EH (cell line): ENCODE measurements around the gene GPBP1.

Experiments used
- DNase-seq: peaks from one replicate; pipeline ENCODE4 v3.0.0-alpha.2; 2015; ENCODE audit warnings: low read depth

The GPBP1 gene

GRCh38 chr5:57211039-57211438, 37.2 kb downstream of the GPBP1 start:
- no peak for DNase-seq

GRCh38 chr5:57215629-57216195, 41.9 kb downstream of the GPBP1 start:
- DNase-seq, result peak; percentile 22

- peak; percentile 76 for DNase-seq
Observed at GRCh38 chr5:57216714-57217113, 42.9 kb downstream of the GPBP1 start.

- DNase-seq, result no peak
Observed at GRCh38 chr5:57219386-57219785, 45.5 kb downstream of the GPBP1 start.

- DNase-seq, result peak; percentile 73
Observed at GRCh38 chr5:57221049-57221568, 47.2 kb downstream of the GPBP1 start.

- DNase-seq, result no peak
Observed at GRCh38 chr5:57225553-57225952, 51.7 kb downstream of the GPBP1 start.

GRCh38 chr5:57229313-57229712, 55.5 kb downstream of the GPBP1 start:
- DNase-seq, result no peak

- DNase-seq, result no peak
Observed at GRCh38 chr5:57231607-57232006, 57.7 kb downstream of the GPBP1 start.

- DNase-seq, result no peak
Observed at GRCh38 chr5:57232293-57233033, 58.6 kb downstream of the GPBP1 start.

GRCh38 chr5:57243286-57244137, 69.7 kb downstream of the GPBP1 start:
- DNase-seq, result no peak

GRCh38 chr5:57244331-57244730, 70.5 kb downstream of the GPBP1 start:
- DNase-seq, result no peak

- DNase-seq, result no peak
Observed at GRCh38 chr5:57246426-57246825, 72.6 kb downstream of the GPBP1 start.

GRCh38 chr5:57247765-57248164, 73.9 kb downstream of the GPBP1 start:
- DNase-seq, result no peak

- no peak for DNase-seq
Observed at GRCh38 chr5:57249265-57249874, 75.5 kb downstream of the GPBP1 start.

GRCh38 chr5:57258052-57258451, 84.2 kb downstream of the GPBP1 start:
- no peak for DNase-seq

- no peak for DNase-seq
Observed at GRCh38 chr5:57258943-57259342, 85.1 kb downstream of the GPBP1 start.

GRCh38 chr5:57259704-57260103, 85.8 kb downstream of the GPBP1 start:
- peak; percentile 34 for DNase-seq

- DNase-seq, result no peak
Observed at GRCh38 chr5:57262541-57262940, 88.7 kb downstream of the GPBP1 start.

- no peak for DNase-seq
Observed at GRCh38 chr5:57267805-57268204, 93.9 kb downstream of the GPBP1 start.

- no peak for DNase-seq
Observed at GRCh38 chr5:57276353-57276752, 102.5 kb downstream of the GPBP1 start.

GRCh38 chr5:57277085-57277484, 103.2 kb downstream of the GPBP1 start:
- DNase-seq, result peak; percentile 41

- no peak for DNase-seq
Observed at GRCh38 chr5:57280853-57281252, 107.0 kb downstream of the GPBP1 start.
